NT2/D1 (cell line): ENCODE results near the gene C5orf46.

Experiments
- SUZ12 ChIP-seq: IDR thresholded peaks from 2 replicates; pipeline ENCODE4 v1.6.1; 2011; ENCODE audit not compliant: insufficient read length, insufficient read depth; ENCODE audit errors: extremely low read depth
- YY1 ChIP-seq: IDR thresholded peaks from 2 replicates; pipeline ENCODE4 v1.6.1; 2011; ENCODE audit not compliant: insufficient read length, insufficient read depth
- ZNF274 ChIP-seq: IDR thresholded peaks from 2 replicates; pipeline ENCODE4 v1.6.1; 2011; ENCODE audit warnings: mild to moderate bottlenecking, low read depth, low read length

- TF ChIP-seq ZNF274 (no peak), YY1 (no peak), SUZ12 (no peak)
These were observed 12.5 kb downstream of the C5orf46 start for GRCh38 chr5:147893820-147894219.
